Smooth muscle cell of the brain vasculature (primary cell): ENCODE results near the gene SH3PXD2A.

Experiments used
- DNase-seq: peaks from one replicate; pipeline ENCODE4 v3.0.0-alpha.2; 2012; ENCODE audit warnings: low read depth, low spot score

The SH3PXD2A gene

DNA sequence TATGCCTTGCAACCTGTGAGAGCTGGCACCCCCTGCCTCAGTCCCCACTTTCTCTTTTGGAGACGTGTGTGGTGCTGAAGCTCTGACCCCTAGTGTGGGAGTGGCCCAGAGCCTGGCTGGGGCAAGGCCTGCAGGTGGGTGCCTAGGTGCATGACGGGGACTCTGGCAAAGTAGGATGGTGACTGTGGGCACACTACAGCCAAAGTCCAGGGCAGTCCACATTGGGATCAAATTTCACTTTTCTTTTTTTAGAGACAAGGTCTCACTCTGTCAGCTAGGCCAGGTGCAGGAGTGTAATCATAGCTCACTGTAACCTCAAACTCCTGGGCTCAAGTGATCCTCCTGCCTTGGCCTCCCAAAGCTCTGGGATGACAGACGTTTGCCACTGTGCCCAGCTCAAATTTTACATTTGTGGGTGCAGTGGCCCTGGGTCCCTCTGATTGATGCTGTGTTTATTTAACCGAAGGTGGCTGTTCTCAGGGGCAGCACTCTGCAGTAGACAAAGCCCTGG is 309.6 kb downstream of the SH3PXD2A start:
- no peak for DNase-seq

DNA sequence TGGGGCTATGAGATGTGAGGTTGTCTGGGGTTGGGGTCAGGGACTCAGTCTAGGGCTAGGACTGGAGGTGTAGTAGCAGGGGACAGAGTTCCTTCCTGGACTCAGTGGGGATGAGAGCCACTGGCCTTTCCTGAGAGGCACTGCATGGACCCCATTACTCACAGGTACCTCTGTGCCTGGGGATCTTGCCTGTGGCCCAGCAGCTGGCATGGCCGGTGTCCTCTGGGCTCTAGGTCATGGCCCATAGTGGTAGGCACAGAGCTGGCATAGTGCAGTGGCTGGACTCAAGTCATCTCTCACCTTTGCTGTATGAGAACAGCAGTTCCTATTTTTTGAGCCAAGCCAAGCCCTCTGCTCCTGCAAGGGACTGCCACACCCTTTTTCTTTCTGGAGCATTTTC is 310.0 kb downstream of the SH3PXD2A start:
- no peak for DNase-seq

- DNase-seq: no peak
Measured at GRCh38 chr10:103544657-103545310, 310.6 kb downstream of the SH3PXD2A start.
